Mesenchymal stem cell (in vitro differentiated cells and primary cell): ENCODE data around the gene IRAK1.

Experiments
- DNase-seq: peaks from one replicate; pipeline ENCODE4 v3.0.0-alpha.2; 2013
- H2AFZ ChIP-seq: one replicate; pipeline ENCODE4 v1.6.1; 2013; ENCODE audit warnings: low read depth, mild to moderate bottlenecking, control low read depth, inconsistent platforms, low read length, moderate library complexity
- H2AK5ac ChIP-seq: 2 replicates; pipeline ENCODE4 v1.6.1; 2013; ENCODE audit warnings: low read length, moderate library complexity, mild to moderate bottlenecking, inconsistent platforms; ENCODE audit not compliant: severe bottlenecking
- H2BK120ac ChIP-seq: one replicate; pipeline ENCODE4 v1.6.1; 2013; ENCODE audit warnings: low read depth, mild to moderate bottlenecking, inconsistent platforms, low read length, moderate library complexity
- H2BK12ac ChIP-seq, 2 experiments: one replicate each; pipeline ENCODE4 v1.6.1; 2013; ENCODE audit warnings: inconsistent platforms in 2 of 2, low read length in 2 of 2, mild to moderate bottlenecking in 2 of 2, moderate library complexity in 2 of 2, control low read depth in 1 of 2
- H2BK15ac ChIP-seq: one replicate; pipeline ENCODE4 v1.6.1; 2013; ENCODE audit warnings: mild to moderate bottlenecking, low read depth, inconsistent platforms; ENCODE audit not compliant: poor library complexity, severe bottlenecking
- H2BK5ac ChIP-seq: 2 replicates; pipeline ENCODE4 v1.6.1; 2013; ENCODE audit warnings: low read depth, mild to moderate bottlenecking, low read length, control low read depth, inconsistent platforms; ENCODE audit not compliant: poor library complexity, severe bottlenecking
- H3K14ac ChIP-seq, 2 experiments: one replicate each; pipeline ENCODE4 v1.6.1; 2013; ENCODE audit warnings: inconsistent platforms in 2 of 2, low read length in 2 of 2, control low read depth in 1 of 2, mild to moderate bottlenecking in 1 of 2, moderate library complexity in 1 of 2
- H3K18ac ChIP-seq, 2 experiments: one replicate each; pipeline ENCODE4 v1.6.1; 2013; ENCODE audit warnings: inconsistent platforms in 2 of 2, low read length in 2 of 2, control low read depth in 1 of 2, low read depth in 1 of 2, mild to moderate bottlenecking in 1 of 2
- H3K23ac ChIP-seq, 2 experiments: one replicate each; pipeline ENCODE4 v1.6.1; 2013; ENCODE audit warnings: inconsistent platforms in 2 of 2, low read length in 2 of 2, mild to moderate bottlenecking in 2 of 2, moderate library complexity in 2 of 2, control low read depth in 1 of 2
- H3K27ac ChIP-seq: 2 replicates; pipeline ENCODE4 v1.5.1; 2013; ENCODE audit warnings: mild to moderate bottlenecking, moderate library complexity, low read length, control low read depth, inconsistent platforms; ENCODE audit not compliant: poor library complexity, severe bottlenecking
- H3K27me3 ChIP-seq, 2 experiments: 2 replicates each; pipeline versions ENCODE4 v1.6.1 to v1.7.0; 2013; ENCODE audit warnings: low read length in 2 of 2, mild to moderate bottlenecking in 2 of 2, moderate library complexity in 2 of 2, control low read depth in 1 of 2, inconsistent platforms in 1 of 2; ENCODE audit not compliant: control insufficient read depth in 1 of 2, insufficient read depth in 1 of 2
- H3K36me3 ChIP-seq, 2 experiments: 2 replicates each; pipeline versions ENCODE4 v1.6.1 to v1.7.0; 2013; ENCODE audit warnings: low read length in 2 of 2, control low read depth in 1 of 2, inconsistent platforms in 1 of 2, low read depth in 1 of 2, mild to moderate bottlenecking in 1 of 2; ENCODE audit not compliant: insufficient read depth in 2 of 2, control insufficient read depth in 1 of 2
- H3K4ac ChIP-seq, 2 experiments: one replicate each; pipeline ENCODE4 v1.6.1; 2013; ENCODE audit warnings: inconsistent platforms in 2 of 2, low read length in 2 of 2, mild to moderate bottlenecking in 2 of 2, moderate library complexity in 2 of 2, control low read depth in 1 of 2, low read depth in 1 of 2
- H3K4me1 ChIP-seq: 2 replicates; pipeline ENCODE4 v1.6.1; 2013; ENCODE audit warnings: low read depth, low read length, control low read depth; ENCODE audit not compliant: control insufficient read depth, insufficient read depth
- H3K4me2 ChIP-seq: 2 replicates; pipeline ENCODE4 v1.6.1; 2013; ENCODE audit warnings: low read length, mild to moderate bottlenecking, inconsistent platforms; ENCODE audit not compliant: poor library complexity, severe bottlenecking
- H3K4me3 ChIP-seq, 2 experiments: 2 replicates each; pipeline versions ENCODE4 v1.5.1 to v1.7.0; 2013; ENCODE audit warnings: low read length in 2 of 2, mild to moderate bottlenecking in 2 of 2, control low read depth in 1 of 2, low read depth in 1 of 2; ENCODE audit not compliant: insufficient read depth in 1 of 2
- H3K79me1 ChIP-seq: replicated peaks from 2 replicates; pipeline ENCODE4 v1.6.1; 2013; ENCODE audit warnings: mild to moderate bottlenecking, control low read depth, low read length, inconsistent platforms; ENCODE audit not compliant: poor library complexity, severe bottlenecking
- H3K9ac ChIP-seq: 2 replicates; pipeline ENCODE4 v1.7.0; 2013; ENCODE audit warnings: mild to moderate bottlenecking, low read length, moderate library complexity
- H3K9me3 ChIP-seq: 2 replicates; pipeline ENCODE4 v1.7.0; 2013; ENCODE audit warnings: mild to moderate bottlenecking, low read length; ENCODE audit not compliant: control insufficient read depth
- H4K8ac ChIP-seq: one replicate; pipeline ENCODE4 v1.6.1; 2013; ENCODE audit warnings: inconsistent platforms, mild to moderate bottlenecking, low read length, moderate library complexity
- H4K91ac ChIP-seq: one replicate; pipeline ENCODE4 v1.6.1; 2013; ENCODE audit warnings: mild to moderate bottlenecking, low read length, inconsistent platforms
- WGBS: methylation state at CpG from one replicate; pipeline ENCODE4 v1.1.7; 2013; ENCODE audit warnings: mixed read lengths; 5-methylcytosine and 5-hydroxymethylcytosine counted together

Gene IRAK1

DNA sequence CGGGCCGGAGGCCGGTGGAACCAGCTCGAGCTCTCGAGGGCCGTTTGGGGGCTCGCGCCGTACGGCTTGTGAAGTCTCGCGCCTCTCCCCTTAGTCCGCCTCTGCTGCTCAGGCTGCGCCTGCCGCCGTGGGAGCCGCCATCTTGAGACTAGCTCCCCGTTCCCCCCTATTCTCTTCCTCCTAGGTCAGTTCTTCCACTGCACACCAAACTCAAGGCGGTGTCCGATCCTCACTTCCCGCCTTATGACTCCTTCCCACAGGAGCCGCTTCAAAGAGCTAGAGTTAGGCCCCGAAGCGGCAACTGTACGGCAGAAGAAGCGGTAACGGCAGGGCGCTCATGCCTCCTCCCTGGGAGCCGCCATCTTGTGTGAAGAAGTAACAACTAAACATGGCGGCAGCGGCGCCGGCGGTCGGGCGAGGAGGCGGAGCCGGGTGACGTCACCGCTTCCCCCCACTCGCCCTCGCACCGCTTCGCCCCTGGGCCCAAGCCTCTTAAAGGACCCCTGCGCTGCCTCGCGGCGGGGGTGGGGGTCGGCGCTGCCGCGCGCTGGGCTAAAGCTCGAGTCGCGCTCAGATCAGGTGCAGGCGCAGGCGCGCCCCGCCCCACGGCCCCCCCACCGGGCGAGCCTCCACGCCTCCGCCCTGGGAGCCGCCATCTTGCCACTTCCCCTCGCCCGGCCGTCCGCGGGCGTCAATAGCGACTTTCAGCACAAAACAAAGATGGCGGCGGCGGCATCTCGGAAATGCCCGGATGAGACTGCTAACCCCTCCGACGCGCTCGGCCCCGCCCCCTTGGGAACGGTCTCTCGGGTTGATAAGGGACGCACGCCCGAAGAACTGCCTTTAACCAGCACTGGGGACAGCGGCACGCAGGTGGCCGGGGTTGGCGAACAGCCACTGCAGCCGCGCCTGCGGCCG lies 48.0 kb downstream of the IRAK1 start, which contains the start of gene HCFC1:
TSS of gene HCFC1 (minus strand) at position 369 of the 918 bp plus-strand sequence. CDS start 978 bp downstream, outside the sequence.
- H3K4me2 ChIP-seq: peak within 1 kb of the TSS; percentile 59
- H3K9ac ChIP-seq: peak within 1 kb of the TSS; percentile 98
- no peaks in the 10 kb centered on the region for H3K9me3 ChIP-seq
- peak within 1 kb of the TSS; percentile 94 to 96 for H3K18ac ChIP-seq
- no peak within 1 kb of the TSS for H2AFZ ChIP-seq
- H3K23ac ChIP-seq: peak within 1 kb of the TSS; percentile 52 to 89
- peak within 1 kb of the TSS; percentile 78 for H2AK5ac ChIP-seq
- no peaks in the 10 kb centered on the region for H3K27me3 ChIP-seq
- H3K79me1 ChIP-seq: no peaks in the 10 kb centered on the region
- DNase-seq: peak; percentile 89
- peak within 1 kb of the TSS; percentile 97 to 100 for H3K4ac ChIP-seq
- peak within 1 kb of the TSS; percentile 99 for H3K27ac ChIP-seq
- peak within 1 kb of the TSS; percentile 92 for H2BK5ac ChIP-seq
- peak within 1 kb of the TSS; percentile 87 to 99 for H3K4me3 ChIP-seq
- H2BK12ac ChIP-seq: peak within 1 kb of the TSS in 1 of 2 experiments; percentile 82
- H3K14ac ChIP-seq: peak within 1 kb of the TSS in 1 of 2 experiments; percentile 87
- H2BK15ac ChIP-seq: peak within 1 kb of the TSS; percentile 69
- peaks cover 0 to 17% of the 10 kb centered on the region in 2 experiments for H3K36me3 ChIP-seq
- peak within 1 kb of the TSS; percentile 73 for H2BK120ac ChIP-seq
- under 1% methylated on average over 51 of the region's 96 CpGs for WGBS
- H4K91ac ChIP-seq: peak within 1 kb of the TSS; percentile 99
- H3K4me1 ChIP-seq: peaks cover 30% of the 10 kb centered on the region
- peak within 1 kb of the TSS; percentile 96 for H4K8ac ChIP-seq

DNA sequence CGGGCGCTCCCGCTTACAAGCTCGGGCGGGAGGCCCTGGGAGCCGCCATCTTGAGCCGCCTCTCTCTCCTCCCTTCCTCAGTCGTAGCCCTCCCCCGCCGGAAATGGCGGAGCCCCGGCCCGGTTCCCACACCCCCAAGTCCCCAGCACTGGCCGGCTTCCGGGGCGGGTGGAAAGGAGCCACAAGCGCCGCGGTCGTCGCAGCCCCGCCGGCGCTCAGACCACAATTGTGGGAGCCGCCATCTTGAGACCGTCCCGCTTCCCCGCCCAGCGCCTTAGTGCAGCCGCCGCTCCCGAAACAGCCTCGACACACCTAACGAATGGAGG lies 48.6 kb downstream of the IRAK1 start:
- no peak overlapping the region for H3K4me2 ChIP-seq

DNA sequence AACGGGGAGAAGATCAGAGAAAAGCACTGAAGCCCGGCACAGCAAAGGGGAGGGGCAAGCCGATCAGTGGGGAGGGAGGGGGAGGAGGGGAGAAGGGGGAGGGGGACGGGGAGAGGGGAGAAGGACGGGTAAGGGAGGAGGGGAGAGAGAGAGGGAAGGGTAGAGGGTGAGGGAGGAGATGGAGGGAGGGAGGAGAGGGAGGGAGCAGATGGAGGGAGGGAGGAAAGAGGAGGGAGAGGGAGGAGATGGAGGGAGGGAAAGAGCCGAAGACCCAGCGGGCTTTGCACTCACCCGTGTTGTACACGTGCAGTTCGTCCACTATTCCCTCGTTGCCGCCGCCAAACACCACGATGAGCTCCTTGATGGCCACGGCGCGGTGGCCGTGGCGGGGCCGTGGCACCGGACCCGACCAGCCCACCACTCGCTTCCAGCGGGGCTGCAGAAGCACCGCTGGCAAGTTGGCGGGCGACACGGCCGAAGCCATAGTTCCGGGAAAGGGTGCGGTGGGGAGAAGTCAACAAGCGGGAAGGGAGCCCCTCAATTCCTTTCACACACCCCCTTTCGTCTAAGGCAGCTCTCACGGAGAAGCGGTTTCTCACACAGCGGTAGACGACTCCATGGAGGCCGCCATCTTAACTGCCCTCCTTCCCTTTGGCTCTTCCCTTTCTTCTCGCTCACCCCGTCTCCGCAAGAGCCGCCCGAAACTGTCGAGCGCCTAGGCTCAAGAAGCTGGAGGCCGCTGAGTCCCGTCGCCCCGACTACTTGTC lies 49.2 kb downstream of the IRAK1 start:
- Histone ChIP-seq H2BK15ac (peak overlapping the region; percentile 69), H3K4me3 (peak overlapping the region; percentile 87 to 99), H2AFZ (no peak overlapping the region), H2AK5ac (peak overlapping the region; percentile 78), H3K36me3 (peaks cover 0 to 21% of the 10 kb centered on the region in 2 experiments), H3K14ac (no peak overlapping the region), H4K8ac (peak overlapping the region; percentile 64), H2BK120ac (peak overlapping the region; percentile 73), H3K18ac (peak overlapping the region; percentile 76 to 94), H3K23ac (no peak overlapping the region), H2BK5ac (peak overlapping the region; percentile 88), H2BK12ac (no peak overlapping the region), H3K4me2 (peak overlapping the region; percentile 81), H3K9ac (peak overlapping the region; percentile 98), H3K27me3 (no peaks in the 10 kb centered on the region), H3K4ac (peak overlapping the region; percentile 22 to 100), H3K9me3 (no peaks in the 10 kb centered on the region), H3K27ac (peak overlapping the region; percentile 92), H3K79me1 (no peaks in the 10 kb centered on the region), H4K91ac (peak overlapping the region; percentile 89), H3K4me1 (peaks cover 41% of the 10 kb centered on the region)
- WGBS: 0% methylated on average over 10 of the region's 49 CpGs
- peak; percentile 79 for DNase-seq

More for the DNA sequence above, 48.6 kb downstream of the IRAK1 start:
- Histone ChIP-seq H3K4ac (peak overlapping the region; percentile 97 to 100), H3K9ac (peak overlapping the region; percentile 98), H2BK12ac (peak overlapping the region in 1 of 2 experiments; percentile 57), H2AFZ (no peak overlapping the region), H3K14ac (peak overlapping the region in 1 of 2 experiments; percentile 87), H4K8ac (peak overlapping the region; percentile 94), H4K91ac (peak overlapping the region; percentile 99), H3K4me3 (peak overlapping the region; percentile 87 to 99), H3K18ac (peak overlapping the region; percentile 73 to 94), H3K23ac (peak overlapping the region in 1 of 2 experiments; percentile 52), H3K79me1 (no peaks in the 10 kb centered on the region), H2BK120ac (peak overlapping the region; percentile 71), H3K9me3 (no peaks in the 10 kb centered on the region), H2AK5ac (no peak overlapping the region), H2BK15ac (peak overlapping the region; percentile 7), H3K36me3 (peaks cover 0 to 21% of the 10 kb centered on the region in 2 experiments), H2BK5ac (peak overlapping the region; percentile 92), H3K4me1 (peaks cover 37% of the 10 kb centered on the region), H3K27me3 (no peaks in the 10 kb centered on the region), H3K27ac (peak overlapping the region; percentile 99)
- peak; percentile 92 for DNase-seq
- 2% methylated on average over 13 of the region's 34 CpGs for WGBS
